Stimulated activated CD4-positive, alpha-beta T cell treated with anti-CD3 and anti-CD28 coated beads, Interleukin-1b, Interleukin-23, amount 100 ng/mL, for 48 hours (primary cell): ENCODE measurements around the gene RPL37A.
"Not testable (repeated sequence)": the region's sequence is repeated elsewhere in the genome, so short reads cannot be mapped to it uniquely, and the experiment has no call there.

Experiments
- DNase-seq: peaks from one replicate; pipeline ENCODE4 v3.0.0-alpha.2; 2020

The RPL37A gene

DNA sequence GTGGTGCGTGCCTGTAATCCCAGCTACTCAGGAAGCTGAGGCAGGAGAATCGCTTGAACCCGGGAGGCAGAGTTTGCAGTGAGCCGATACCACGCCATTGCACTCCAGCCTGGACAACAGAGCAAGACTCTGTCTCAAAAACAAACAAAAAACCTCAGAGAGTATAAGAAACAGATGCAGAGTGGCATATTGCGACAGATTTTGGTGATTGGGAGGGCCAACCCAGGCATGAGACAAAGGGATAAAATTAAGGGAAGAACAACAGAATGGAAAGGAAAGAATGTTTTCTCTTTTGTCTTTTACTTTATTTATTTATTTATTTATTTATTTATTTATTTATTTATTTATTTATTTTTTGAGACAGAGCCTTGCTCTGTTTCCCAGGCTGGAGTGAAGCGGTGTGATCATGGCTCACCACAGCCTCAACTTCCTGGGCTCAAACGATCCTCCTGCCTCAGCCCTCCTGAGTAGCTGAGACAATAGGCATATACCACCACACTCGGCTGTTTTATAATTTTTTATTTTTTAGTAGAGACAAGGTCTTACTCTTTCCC, 20.0 kb downstream of the RPL37A start:
- not testable (repeated sequence) for DNase-seq

DNA sequence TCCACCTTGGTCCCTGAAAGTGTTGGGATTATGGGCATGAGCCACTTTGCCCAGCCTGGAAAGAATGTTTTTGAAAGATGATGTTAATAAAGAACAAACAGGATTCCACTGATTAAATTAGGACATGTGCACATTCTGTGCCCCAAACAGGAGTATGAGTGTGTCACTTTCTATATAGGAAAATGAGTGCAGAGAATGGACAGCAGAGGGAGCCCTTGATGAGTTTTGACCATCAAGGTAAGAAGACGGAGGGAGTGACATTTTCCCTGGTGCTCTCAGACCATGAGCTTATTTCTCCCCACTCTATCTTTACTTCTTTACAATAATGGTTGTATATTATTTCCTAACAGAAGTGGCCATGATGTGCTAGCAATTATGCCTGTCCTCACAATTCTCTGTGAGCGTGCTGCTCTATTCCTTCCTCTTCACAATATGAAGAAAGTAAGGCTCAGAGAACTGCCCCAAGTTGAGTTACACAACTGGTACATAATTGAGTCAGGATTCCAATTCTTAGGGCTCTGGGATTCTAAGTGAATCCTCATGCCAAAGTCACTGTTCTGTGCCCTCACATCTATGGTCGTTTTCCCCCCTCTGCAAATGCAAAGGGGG, 20.6 kb downstream of the RPL37A start:
- DNase-seq, result peak; percentile 39

DNA sequence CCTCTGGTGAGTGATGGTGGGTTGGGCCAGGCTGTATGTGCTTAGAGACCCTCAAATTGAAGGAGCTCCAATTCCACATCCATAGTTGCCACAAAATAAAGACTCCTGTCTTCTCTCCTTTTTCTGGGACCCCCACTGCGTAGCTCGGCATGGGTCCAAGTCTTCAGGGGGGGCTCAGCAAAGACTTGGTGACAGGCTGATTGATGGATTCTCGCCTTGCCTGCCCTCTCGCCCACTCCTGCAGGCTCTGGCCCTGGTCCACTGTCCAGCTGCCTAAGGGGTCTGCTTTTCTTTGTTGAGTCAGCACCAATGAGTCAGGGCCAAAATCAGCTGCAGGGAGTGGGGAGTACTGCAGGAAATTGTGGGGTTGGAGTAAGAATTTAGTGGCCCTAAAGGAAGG, 21.5 kb downstream of the RPL37A start:
- no peak for DNase-seq

DNA sequence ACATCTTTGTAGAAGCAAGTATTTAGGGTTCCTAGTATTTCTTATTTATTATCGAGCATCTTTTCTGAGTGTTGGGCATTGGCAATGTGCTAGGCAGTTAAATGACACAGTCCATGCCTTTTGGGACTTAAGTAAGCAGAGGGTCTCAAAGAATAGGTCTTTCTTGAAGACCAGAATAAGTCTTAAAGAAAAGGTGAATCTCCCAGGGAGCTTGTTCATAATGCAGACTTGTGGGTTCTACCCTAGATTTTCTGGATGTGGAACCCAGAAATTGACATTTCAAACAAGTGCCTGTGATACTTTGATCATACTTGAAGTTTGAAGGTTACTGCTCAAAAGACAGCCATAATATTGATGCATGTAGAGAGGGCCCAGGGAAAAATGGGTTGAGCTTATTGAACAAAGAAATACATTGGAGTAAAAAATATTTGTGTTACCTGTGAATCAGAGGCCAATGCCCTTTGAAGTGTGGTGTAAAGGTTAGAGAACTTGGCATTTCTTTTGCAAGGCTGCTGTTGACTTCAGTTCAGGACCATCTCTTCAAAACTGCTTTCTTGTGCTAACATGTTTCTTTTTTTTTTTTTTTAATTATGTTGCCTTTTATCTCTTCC, 24.4 kb downstream of the RPL37A start:
- DNase-seq, result no peak

DNA sequence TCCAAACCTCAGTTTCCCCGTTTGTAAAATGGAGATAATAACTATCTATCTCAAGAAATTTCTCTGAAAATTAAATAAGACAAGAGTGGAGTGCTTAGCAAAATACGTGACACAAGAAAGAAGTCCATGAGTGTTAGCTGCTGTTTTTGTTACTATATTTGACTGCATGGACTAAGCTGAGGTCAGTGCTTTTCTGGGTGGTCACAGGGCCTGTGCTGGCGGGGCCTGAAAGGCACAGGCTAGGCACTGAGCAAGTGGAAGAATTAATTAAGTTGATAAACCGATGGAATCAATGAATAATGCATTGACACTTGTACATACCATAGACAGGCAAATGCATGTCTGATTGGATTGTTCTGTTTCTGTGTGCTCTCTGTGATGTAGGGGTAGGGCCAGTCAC, 27.3 kb downstream of the RPL37A start:
- DNase-seq, result no peak

DNA sequence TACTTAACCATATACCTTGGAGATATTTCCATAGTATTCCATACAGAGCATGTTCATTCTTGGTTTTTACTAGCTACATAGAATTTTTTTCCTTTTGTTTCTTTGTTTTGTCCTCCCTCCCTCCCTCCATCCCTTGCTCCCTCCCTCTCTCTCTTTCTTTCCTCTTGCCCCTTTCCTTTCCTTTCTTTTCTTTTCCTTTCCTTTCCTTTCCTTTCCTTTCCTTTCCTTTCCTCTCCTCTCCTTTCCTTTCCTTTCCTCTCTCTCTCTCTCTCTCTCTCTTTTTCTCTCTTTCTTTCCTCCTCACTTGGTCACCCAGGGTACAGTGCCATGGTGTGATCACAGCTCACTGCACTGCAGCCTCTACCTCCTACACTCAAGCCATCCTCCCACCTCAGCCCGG, 28.3 kb downstream of the RPL37A start:
- no peak for DNase-seq

DNA sequence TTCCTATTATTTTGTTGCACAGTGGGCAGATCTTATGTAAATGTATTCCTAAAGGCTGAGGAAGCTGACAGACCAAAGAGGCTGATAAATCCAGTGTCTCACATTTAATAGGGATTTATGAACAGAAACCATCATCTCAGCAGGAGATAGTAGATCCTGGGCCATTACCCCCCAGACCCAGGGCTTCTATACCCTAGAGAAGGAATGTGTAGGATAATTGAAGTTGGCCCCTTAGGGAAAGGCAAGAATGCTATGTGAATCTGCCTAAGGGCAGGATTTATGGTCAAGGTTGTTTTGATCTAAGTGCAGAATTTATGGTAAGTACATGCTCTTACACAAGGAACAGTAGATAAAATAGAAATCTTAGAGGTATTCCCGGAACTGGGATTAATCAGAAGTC, 29.0 kb downstream of the RPL37A start:
- DNase-seq, result no peak

DNA sequence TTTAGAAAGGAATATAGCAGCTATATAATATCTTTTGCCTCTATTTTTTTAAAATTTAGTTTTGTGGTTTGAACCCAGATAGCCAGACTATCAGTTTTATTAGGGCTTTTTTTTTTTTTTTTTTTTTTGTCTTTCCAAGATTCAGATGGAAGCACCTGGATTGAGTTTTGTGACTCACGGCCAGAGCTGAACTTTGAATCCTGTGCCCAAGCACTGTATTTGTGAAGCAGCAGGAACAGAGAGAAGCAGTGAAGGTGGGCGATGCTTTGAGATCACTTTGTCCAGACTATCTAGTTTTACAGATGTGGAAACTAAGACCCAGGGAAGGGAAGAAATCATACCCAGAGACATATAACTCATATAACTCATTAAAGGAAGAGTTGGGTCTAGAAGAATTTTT, 33.9 kb downstream of the RPL37A start:
- no peak for DNase-seq

DNA sequence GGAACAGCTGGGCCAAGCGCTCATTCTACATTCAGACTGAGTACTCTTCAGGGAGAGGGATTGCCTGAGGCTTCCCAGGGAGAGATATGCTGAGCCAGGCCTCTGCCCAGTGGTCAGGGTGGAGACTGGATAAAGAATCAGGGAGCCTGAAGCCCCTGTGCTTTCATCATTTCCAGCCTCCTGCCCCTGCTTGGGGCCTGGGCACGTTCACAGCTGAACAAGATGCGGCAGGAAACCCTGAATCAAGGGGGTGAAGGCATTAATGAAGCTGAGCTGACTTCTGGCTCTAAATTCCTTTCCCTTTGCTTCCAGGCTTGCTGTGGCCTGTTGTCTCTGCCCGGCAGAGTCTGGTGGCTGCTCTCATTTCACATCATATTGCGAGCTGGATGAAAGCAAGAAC, 35.0 kb downstream of the RPL37A start:
- DNase-seq, result no peak

DNA sequence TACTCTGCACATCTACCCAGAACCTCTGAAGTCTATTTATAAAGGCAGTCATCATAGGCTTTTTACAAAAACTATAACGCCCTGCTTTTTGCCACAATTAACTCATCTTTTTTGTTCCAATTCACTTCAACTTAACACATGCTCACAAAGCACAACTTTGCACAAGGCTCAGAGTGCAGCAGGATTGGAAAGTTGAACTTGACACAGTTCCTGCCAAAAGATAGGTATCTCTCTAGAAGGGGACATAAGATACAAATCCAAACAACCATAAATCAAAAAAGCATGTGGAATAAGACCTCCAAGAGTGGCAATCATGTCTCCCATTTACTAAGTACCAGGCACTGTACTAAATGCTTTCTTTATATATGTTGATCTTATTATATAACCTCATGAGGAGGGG, 36.2 kb downstream of the RPL37A start:
- DNase-seq, result no peak

DNA sequence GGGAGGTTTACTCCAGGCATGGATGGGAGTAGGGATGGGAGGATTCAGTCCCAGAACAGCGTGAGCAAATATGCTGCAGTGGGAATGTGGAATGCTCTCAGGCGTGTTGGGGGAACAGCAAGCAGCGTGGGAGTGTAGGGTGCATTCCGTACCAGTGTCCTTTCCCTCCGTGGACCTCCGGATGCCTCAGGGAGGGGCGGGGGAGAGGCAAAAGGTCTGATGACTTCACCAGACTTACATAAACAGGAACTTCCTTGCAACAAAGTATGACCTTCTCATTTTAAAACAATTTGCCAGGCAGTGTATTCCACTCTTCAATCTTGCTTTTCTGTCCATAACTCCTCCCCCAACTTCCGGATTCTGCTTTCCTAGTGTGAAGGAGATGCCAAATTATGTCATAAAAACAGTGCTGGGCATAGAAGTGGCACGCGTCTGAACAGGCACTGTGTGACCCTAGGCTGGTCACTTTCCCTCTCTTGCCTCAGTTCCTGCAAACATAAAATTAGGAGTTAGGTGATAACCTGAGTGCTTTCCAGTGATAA, 36.9 kb downstream of the RPL37A start:
- DNase-seq, result no peak

DNA sequence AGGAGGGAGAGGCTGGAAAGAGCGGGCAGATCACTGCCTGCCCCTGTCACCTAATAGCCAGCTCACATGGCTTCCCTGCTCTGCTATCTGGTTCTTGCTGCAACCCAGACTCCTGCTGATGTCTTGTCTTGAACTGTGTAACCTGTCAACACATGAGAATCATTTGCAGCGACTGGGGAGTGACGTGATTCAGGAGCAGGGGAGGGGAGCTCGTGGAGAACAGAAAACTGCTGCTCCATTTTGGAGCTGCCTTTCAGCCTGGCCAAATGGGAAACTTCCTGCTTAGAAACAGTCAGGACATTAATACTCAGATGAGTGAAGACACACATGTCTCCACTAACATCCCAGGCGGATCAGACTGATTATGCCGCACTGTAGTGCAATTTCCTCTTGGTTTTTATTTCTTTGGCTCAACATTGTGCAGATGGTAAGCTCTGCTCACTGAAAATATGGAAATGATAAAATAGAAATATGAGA, 38.1 kb downstream of the RPL37A start:
- no peak for DNase-seq

DNA sequence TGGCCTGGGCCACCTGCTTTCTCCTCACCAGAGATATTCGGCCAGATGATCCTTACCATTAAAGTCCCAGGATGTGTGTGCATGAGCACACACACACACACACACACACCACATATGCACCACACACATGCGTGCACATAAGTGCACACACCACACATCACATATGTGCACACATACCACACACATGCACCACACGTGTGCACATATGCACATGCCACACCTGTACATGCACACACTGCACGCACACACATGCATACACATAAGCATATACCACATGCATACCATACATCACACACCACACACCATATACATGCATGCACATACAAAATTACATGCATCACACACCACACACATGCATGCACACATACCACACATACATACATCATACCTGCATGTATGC, 38.7 kb downstream of the RPL37A start:
- no peak for DNase-seq

DNA sequence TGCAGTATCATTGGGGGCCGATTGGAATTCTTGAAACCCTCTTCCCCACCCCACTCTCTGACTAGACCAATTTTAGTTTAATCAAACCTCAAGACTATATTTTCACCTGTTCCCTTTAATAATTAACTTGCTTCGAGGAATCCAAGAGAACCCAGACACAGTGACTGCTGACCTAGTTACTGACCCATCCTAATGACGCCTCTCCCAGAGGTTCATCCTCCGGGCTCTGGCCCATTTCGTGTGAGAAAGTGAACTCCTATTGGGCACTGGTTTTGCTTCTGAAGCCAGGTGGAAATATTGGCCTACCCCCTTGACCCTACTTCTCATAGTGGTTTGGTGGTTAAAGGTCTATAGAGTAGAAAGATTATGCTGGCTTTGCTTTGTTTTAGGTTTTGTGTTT, 39.9 kb downstream of the RPL37A start:
- DNase-seq, result no peak

DNA sequence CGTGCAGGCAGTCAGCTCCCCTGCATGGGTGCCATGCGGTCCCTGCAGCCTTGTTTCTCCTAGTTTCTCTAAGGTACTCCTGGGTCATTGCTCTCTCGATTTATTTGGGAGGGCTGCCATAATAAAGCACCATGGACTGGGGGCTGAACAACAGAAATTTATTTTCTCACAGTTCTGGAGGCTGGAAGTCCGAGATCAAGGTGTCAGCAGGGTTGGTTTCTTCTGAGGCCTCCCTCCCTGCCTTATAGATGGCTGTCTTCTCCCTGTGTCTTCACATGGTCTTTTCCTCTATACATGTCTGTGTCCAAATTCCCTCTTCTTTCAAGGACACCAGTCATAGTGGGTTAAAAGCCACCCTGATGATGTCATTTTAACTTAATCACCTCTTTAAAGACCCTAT, 40.5 kb downstream of the RPL37A start:
- no peak for DNase-seq

DNA sequence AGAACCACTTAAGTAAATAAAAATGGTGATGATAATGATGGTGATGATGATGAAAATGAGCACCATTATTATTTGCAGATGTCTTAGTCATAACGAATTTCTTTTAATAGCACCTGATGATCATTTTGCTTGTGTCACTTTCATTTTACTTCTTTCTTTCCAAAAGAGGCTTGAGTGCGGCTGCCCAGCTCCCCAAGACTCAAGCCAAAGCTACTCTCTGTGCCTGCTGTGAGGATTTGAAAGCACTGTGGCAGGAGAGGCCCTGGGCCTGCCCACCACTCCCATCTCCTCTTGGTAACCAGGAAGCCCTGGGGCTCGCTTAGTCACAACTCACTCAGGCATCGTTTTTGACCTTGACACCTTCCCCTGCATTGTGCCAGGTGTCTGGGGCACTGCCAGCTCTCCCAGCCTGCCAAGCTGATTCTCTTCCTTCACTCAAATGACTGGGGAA, 41.2 kb downstream of the RPL37A start:
- DNase-seq, result no peak

DNA sequence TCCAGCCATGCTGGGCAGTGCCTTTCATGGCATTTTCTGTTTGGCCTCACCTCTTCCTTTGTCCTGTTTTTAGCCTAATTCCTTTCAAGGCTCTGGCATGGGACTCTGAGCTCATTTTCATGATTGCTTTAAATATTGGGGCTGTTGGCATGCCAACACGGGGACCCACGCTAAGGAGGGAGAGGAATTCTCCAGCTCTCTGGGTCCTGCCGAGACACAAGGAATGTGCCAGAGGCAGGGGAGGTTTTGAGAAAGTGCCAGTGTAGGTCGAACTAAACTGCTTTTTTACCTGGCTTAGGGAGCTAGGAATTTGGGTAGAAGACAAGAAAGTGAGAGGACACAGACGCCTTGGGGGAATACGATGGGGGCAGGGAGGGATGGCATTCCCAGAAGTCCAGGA, 42.3 kb downstream of the RPL37A start:
- DNase-seq, result no peak

DNA sequence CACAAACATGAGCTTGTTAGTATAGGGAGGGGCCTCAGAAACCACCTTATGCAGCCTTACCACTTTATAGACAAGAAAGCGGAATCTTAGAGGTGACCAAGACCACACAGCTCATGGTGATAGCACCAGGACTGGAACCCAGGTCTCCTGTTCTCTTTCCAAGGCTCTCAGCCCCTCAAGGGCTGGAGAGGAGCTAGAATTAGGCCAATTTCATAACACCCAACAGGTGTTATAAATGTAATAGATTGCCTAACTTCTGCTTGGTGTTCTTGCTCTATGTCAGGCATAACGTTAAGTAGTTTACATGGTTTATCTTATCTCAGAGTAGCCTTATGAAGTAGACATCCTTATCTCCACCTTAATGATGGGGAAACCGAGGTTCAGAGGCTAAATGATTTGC, 42.9 kb downstream of the RPL37A start:
- DNase-seq, result no peak

DNA sequence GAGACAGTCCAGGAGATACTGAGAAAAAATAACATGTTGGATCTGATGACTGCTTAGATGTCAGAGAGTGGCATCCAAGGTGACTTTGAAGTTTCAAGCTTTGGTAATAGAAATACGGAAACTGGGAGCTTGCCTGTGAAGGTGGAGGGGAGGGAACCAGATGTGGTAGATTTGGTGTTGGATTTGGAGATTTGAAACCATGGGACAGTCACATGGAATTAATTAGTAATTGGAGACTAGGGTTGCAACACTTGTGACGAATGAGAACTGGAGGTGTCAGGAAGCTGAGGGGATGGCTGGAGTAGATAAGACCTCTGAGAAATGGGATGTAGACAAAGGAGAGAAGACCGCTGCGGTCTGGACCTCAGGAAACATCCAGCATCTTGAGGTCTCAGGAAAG, 46.7 kb downstream of the RPL37A start:
- DNase-seq, result no peak

DNA sequence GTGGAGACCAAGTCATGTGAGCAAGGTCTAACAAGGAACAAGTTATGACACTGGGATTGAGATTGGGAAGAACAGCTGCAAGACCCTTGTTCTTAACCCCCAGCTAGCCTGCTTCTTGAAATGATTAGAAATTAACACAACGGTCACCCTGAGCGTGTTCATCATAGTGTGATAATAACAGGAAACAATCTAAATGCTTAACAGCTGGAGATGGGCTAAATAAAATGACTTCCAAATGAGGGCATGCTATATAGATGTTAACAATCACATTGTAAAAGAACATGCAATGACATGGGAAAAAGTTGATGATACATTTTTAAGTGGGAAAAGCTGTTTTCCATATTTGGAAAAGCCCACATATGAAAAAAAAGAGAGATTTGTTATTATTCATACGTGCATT, 47.6 kb downstream of the RPL37A start:
- no peak for DNase-seq

DNA sequence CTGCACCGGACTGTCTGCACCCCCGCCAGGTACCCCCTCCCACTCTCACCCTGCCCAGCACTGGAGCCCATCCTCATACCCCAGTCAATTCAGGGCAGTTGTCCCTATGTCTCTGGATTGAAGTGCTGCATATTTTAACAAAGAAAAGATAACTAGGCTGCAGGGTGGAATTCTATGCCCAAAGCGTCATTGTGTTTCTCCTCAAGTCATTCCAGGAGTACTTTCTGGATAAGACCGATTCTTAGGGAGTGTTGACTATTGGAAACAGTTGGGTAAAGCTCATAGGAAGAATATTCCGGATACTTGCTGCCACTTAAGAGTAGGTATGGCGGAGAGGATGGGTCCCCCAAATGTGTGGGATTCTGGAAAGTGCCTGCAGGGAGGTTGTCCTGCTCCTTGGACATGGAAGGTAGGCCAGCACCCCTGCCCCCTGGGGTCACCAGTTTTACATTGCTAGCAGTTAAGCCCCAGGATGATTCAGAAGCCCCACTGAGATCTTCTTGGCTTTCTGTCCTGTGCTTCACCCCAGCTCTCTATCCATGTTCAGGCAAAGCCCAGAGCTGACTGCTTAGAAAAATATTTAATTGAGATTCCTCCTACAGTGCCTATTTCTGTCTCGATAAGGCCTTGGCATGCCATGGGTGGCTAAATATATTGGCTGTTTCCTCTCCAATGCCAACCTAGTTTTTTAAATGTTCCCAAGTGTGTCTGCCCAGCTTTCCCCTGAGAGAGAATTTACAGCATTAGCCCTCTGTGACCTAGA, 48.2 kb downstream of the RPL37A start:
- no peak for DNase-seq

DNA sequence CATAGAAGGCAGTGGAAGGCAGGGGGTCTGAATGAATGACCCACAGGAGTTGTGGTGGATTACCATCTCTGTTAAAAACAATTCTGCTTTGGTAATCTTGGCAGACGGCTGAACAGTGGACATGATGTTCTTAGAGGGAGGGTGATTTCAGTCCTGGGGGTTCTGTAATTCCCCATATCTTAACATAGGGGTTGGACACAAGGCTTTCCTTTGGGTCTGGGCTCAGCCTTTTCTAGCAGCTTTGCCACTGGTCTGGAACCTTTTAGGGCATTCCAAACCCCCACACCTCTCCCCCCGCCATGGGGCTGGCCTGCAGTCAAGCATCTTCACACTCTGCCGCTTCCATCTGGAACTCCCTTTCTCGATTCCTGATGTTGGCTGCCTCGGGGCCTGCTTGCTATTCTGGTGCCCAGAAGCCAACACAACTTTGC, 50.3 kb downstream of the RPL37A start:
- no peak for DNase-seq

DNA sequence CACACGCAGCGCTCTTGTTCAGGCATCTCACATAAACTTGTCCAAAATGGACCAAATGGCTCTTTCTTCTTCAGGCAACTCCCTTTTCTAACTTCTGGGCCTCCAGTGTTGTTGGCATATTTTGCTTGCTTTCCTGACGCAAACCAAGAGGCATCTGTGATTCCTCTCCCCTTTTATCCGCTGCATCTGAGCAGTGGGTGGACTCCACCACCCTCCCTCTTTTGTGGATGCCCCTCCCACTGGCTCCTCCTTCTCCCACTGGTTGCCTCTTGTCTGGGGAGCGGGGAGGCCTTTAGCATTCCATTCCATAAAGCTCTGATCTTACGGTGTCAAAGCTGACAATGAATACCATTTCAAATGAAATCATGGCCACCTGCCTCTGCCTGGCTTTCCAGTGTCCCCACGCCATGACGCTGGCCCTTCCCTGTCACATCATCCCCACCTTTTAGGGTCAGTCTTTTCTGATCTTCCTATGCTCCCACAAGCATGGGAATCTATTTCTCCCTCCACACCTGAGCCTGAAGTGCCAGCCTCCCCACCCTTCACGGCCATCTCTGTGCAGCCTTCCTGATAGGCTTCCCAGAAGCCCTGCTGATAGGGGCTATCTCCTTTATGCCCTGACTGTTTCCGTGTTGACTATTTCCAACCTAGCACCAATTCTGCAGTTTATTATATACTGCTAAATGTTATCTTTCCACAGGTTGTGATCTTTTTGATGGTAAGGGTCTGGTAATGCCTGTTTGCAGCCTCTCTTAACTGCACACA, 51.5 kb downstream of the RPL37A start:
- DNase-seq, result no peak
